Mammary epithelial cell (primary cell): Measurements from ENCODE around the gene PPRC1.

Experiments
- CTCF ChIP-seq, 2 donors: IDR thresholded peaks in 1 of 2; conservative IDR thresholded peaks in 1 of 2; 2 replicates each; pipeline ENCODE4 v1.5.1; 2011 to 2012; ENCODE audit warnings: inconsistent platforms in 2 of 2, low read length in 2 of 2, mild to moderate bottlenecking in 2 of 2, control low read depth in 1 of 2, low read depth in 1 of 2; ENCODE audit not compliant: insufficient read depth in 1 of 2; ENCODE audit errors: extremely low read depth in 1 of 2
- EZH2 ChIP-seq: IDR thresholded peaks from 2 replicates; pipeline ENCODE4 v1.6.1; 2012; ENCODE audit warnings: low read length, inconsistent platforms, borderline replicate concordance

- TF ChIP-seq EZH2 = no peak
- no peak for TF ChIP-seq CTCF (conservative IDR thresholded peaks at IDR 0.05 in 1 of 2, IDR thresholded peaks at IDR 0.05 in 1 of 2; ENCODE audit: extremely low read depth in 1 of 2, insufficient read depth in 1 of 2, low read depth in 1 of 2, low read length in 2 of 2)
Observed at GRCh38 chr10:102185811-102186527, 53.1 kb downstream of the PPRC1 start.
